Measurements from ENCODE around the gene DHRSX. TPM values are rescaled to one million over a fixed set of nuclear protein-coding genes. Genes with fewer than 3 reads are reported as not detected.

DHRSX gene
- total and polyA plus RNA-seq, 7 donors, result 5.6 to 19.3 (median 9.6) TPM

- H3K4me3 ChIP-seq, result no peak overlapping the region
- DNase-seq, result no peak
- ATAC-seq, result peak in 1 of 4 donors; percentile 62
- H3K4me1 ChIP-seq, result no peaks in the 10 kb centered on the region
- H3K36me3 ChIP-seq (ENCODE audit: insufficient read depth in 1 of 2, low read depth in 1 of 2), result no peaks in the 10 kb centered on the region
- H3K9me3 ChIP-seq, result no peaks in the 10 kb centered on the region
- H3K27ac ChIP-seq, result no peak overlapping the region
- no peak for TF ChIP-seq CTCF (IDR thresholded peaks at IDR 0.05)
- WGBS, 3 donors, result 73 to 77% (median 73%) methylated on average over 25 of the region's 25 CpGs
- no peaks in the 10 kb centered on the region for H3K27me3 ChIP-seq (ENCODE audit: insufficient read depth in 3 of 3, low read length in 2 of 3)
- intact Hi-C loops (cut with DNase I), result no loop called here
These were observed 49.1 kb downstream of the DHRSX start for GRCh38 chrX:2451501-2452316.

- Histone ChIP-seq H3K27me3 (ENCODE audit: insufficient read depth in 3 of 3, low read length in 2 of 3) (no peaks in the 10 kb centered on the region), H3K4me1 (no peaks in the 10 kb centered on the region), H3K9me3 (no peaks in the 10 kb centered on the region), H3K27ac (no peak overlapping the region), H3K36me3 (ENCODE audit: insufficient read depth in 1 of 2, low read depth in 1 of 2) (no peaks in the 10 kb centered on the region), H3K4me3 (no peak overlapping the region)
- 75 to 82% (median 77%) methylated on average over 5 of the region's 5 CpGs for WGBS, 3 donors
- intact Hi-C loops (cut with DNase I), result no loop called here
- DNase-seq (no peak), ATAC-seq (no peak)
- no peak for TF ChIP-seq CTCF (IDR thresholded peaks at IDR 0.05)
These were observed 50.1 kb downstream of the DHRSX start for GRCh38 chrX:2450681-2451080.

GRCh38 chrX:2449135-2449886, 51.5 kb downstream of the DHRSX start:
- no peak for ATAC-seq
- intact Hi-C loops (cut with DNase I), result no loop called here
- H3K4me3 ChIP-seq, result no peak overlapping the region
- H3K27ac ChIP-seq, result no peak overlapping the region
- no peaks in the 10 kb centered on the region for H3K36me3 ChIP-seq (ENCODE audit: insufficient read depth in 1 of 2, low read depth in 1 of 2)
- no peak for TF ChIP-seq CTCF (IDR thresholded peaks at IDR 0.05)
- H3K9me3 ChIP-seq, result no peaks in the 10 kb centered on the region
- DNase-seq, result no peak
- no peaks in the 10 kb centered on the region for H3K27me3 ChIP-seq (ENCODE audit: insufficient read depth in 3 of 3, low read length in 2 of 3)
- no peaks in the 10 kb centered on the region for H3K4me1 ChIP-seq
- 92 to 93% (median 93%) methylated on average over 13 of the region's 13 CpGs for whole genome bisulfite sequencing, 3 donors

GRCh38 chrX:2447484-2447883, 53.3 kb downstream of the DHRSX start:
- Histone ChIP-seq H3K9me3 (no peaks in the 10 kb centered on the region), H3K4me3 (no peak overlapping the region), H3K27me3 (ENCODE audit: insufficient read depth in 3 of 3, low read length in 2 of 3) (no peaks in the 10 kb centered on the region), H3K4me1 (no peaks in the 10 kb centered on the region), H3K27ac (no peak overlapping the region), H3K36me3 (ENCODE audit: insufficient read depth in 1 of 2, low read depth in 1 of 2) (no peaks in the 10 kb centered on the region)
- no peak for DNase-seq
- no peak for ATAC-seq
- 95 to 99% (median 98%) methylated on average over 1 to 2 of the region's 2 CpGs for WGBS, 3 donors
- no peak for TF ChIP-seq CTCF (IDR thresholded peaks at IDR 0.05)
- intact Hi-C loops (cut with DNase I), result no loop called here

Data from psoas muscle (tissue), 8 donors.